Stimulated activated CD8-positive, alpha-beta memory T cell treated with anti-CD3 and anti-CD28 coated beads, Interleukin-4, amount 100 ng/mL, for 24 hours (primary cell): ENCODE measurements around the gene CMYA5.

Source experiments
- DNase-seq: peaks from one replicate; pipeline ENCODE4 v3.0.0-alpha.2; 2020; ENCODE audit warnings: low read depth

The CMYA5 gene

GRCh38 chr5:79834754-79835714, 145.4 kb downstream of the CMYA5 start:
- no peak for DNase-seq

DNA sequence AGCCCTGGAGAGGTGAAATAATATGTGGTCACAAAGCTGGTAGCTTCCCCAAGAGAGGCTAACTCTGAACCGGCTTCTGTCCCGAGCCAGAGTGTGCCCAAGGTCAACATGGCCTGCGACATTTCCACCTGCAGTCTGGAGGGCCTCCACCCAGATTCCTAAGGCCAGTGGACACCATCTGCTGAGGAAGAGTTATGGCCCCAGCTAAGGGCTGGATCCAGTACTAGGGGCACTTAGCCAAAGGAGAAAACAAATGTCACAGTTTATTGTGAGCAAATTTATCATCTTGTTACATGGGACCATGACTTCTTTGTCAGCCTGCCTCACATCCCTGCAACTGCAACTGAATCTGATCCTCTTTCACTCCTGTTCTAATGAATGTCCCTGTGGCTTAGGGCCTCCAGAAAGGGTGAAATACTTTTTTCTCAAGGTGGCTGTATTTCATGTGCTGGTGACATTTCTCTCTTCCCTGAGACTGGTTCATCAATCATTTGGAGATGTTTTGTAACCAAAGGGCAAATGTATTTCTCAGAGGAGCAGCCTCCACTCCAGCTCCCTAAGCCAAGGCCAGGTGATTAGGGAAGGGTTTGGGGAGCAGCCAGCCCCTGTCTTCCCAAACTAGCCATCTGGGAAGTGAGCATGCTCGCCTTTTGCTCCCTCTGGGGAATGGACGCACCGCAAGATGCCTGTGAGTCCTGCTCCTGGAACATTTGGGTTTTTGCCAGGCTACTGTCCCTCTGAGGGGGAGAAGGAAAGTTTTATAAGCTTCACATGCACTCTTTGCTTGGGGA, 148.3 kb downstream of the CMYA5 start:
- no peak for DNase-seq

- no peak for DNase-seq
These were observed 150.7 kb downstream of the CMYA5 start for GRCh38 chr5:79840084-79840990.

DNA sequence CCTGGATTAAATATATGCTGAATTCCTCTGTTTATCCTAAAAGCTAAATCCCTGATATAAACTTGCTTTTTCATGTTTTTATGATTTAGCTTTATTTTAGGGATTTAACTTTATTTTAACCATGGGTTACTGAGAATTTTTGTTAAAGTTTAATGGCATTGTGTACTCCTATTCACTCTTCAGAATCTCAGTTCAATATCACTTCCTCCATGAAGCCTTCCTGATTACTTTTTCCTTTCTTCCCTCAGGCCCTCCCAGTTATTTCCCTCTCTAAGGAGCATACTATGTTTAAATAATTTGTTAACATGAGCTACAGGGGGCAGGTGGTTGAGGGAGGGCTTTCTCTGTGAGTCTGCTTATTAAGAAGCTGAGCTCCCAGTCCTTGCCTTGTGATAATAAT, 151.5 kb downstream of the CMYA5 start:
- DNase-seq: no peak

DNA sequence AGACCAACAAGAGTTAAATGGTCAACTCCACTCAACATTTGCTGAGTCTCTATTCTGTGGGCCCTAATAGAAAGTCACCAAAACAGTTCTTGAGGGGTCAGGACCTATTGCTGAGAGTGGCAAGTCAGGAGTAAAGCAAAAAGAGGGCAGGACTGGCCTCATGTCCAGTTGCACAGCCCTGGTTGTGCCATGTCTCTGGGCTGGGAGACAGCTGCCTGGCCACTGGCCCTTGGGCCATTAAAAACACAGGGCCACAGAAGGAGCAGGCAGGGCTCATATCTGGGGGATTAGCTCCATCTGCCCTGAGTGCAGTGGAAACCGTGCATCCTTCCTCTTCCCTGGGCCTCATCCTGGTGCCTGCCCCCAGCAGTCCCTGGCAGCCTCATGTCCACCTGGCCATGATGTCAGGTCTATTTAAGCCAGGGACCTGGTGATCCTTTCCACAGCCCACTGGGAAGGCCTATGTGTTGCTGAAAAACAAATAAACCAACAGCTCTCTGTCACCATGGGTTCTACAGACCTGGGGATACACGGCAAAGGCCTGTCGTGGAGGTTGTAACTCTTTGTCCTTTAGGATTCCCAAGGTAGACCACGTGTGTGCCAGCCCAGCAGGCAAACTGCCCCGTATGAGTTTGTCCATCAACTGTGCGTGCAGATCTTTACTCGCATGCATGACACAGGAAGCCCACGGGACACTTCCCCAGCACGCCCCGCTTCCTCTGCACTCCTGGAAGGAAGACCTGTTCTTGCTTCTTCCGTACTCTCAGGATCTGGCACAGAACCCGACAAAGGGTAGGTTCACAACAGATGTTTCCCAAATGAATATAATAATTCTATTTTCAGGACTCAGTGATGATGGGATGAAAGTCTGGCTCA, 152.6 kb downstream of the CMYA5 start:
- no peak for DNase-seq

DNA sequence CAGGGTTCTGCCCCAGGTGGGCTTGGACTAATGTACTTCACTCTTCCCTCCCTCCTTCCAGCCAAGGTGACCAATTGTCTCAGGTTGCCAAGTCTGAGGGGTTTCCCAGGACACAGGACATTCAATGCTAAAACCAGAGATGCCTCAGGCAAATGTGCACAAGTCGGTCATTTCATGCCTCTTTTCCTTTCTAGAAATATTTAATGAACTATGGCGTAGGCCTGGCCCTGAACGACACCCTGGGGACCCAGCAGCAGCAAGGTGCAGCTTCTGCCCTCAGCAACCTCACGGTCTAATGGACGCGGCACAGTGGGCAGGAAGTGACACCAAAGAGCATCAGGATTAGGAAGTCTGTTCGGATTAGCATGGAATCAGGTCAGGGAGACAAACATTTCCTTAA, 153.4 kb downstream of the CMYA5 start:
- no peak for DNase-seq

DNA sequence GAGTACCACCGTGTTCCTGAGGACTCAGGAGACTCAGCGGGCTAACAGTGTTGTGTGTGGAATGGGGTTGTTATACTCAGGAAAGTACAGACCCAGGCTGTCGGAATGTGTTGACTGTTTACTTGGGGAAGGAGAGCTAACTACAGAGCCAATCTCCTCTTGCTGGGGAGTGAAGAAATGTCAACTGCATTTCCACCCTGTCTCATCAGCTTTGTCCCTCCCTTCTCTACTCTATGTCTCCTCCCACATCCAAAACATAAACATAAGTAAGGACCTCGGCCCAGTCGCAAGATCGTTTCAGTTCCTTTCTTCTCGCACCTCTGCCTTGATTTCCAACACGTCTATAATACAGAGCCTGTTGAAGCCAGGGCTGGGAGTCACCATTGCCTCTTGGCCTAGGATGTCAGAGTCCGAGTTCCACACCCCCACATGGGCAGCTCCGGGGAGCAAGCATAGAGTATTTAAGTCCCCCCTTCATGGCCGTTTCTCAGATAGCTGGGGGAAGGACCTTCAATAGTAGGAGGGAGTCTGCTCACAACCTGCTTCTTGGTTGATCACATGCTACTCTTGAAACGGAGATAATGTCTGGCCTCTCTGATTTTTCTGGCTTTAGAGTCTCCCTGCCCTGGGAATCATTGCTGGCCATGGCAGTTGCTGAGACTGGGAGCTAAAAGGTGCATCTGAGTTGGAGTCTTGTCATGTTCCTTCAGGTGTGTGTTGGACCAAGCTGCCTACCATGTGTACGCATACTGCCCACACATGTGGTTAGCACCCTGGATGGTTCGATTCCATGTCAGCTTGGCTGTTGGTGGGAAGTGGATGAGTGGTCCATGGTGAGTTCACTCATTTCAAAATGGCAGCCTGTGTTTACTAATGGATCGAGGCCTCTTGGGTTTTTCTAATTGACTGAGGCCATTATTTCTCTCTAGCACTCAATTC, 154.1 kb downstream of the CMYA5 start:
- DNase-seq: no peak

GRCh38 chr5:79844571-79844970, 154.9 kb downstream of the CMYA5 start:
- DNase-seq: no peak

DNA sequence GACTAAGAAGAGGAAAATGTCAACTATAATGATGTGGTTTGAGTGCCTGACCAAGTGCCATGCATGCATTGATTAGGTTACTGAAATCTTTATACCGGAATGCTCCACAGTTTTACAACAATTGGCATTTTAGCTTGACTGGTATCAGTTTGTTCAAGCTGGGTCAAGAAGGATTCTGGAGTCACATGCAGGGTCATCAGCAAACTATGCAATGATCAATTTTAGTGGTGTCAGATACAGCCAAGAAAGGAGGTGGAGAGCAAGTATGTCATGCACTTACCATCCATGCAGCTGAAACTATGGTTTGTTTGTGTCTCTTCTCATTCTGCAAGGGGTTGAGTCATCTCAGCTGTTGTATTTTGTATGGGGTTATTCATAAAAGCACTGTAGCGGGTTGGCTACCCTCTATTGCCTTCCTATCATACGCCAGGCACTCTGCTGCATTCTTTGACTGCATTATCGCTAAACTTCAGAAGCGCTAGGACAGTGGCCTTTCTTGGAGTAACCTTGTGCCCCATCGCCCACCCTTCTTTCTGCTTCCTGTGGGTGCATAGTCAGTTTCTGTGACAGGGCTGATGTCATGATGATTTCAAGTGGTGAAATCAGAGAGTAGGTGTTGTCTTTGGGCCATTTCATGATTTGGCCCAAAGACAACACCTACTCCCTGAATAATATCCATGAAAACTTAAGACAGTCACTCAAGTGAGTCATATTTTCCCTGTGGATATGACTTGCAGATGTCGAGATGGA, 156.0 kb downstream of the CMYA5 start:
- DNase-seq: no peak

GRCh38 chr5:79846198-79846521, 156.5 kb downstream of the CMYA5 start:
- DNase-seq: no peak

DNA sequence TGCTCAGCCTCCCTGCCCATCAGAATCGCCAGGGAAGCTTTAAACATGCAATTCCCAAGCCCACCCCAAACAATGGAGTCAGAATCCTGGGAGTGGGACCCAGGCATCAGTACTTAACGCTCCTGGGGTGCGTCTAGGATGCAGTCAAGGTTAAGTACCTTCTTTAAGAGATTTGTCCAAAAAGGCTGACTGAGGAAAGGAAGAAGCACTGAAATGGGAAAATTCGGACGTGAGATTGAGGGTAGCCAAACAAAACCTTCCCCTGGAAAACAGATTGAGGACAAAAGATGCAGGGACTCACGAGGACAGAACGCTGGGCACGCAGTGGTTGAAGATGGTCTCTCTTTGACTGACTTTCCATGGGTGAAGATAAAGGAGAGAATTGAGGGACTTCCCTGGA, 157.9 kb downstream of the CMYA5 start:
- DNase-seq: no peak

DNA sequence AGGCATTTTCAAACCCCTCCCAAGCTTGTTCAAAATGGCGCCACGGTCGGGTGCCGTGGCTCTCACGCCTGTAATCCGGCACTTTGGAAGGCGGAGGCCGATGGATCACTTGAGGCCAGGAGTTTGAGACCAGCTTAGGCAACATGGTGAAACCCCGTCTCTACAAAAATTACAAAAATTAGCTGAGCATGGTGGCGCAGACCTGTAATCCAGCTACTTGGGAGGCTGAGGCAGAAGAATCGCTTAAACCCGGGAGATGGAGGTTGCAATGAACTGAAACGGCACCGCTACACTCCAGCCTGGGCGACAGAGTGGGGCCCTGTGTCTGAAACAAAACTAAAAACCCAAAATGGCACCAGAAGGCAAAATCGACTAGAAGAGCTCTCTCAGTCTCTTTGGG, 159.4 kb downstream of the CMYA5 start:
- DNase-seq: no peak
